GM18951 (cell line): ENCODE measurements around the gene CLK4.
"Not testable (repeated sequence)": the region's sequence is repeated elsewhere in the genome, so short reads cannot be mapped to it uniquely, and the experiment has no call there.

ENCODE experiments used
- POLR2A ChIP-seq: IDR thresholded peaks from 4 replicates; pipeline ENCODE4 v1.6.1; 2011; ENCODE audit warnings: mild to moderate bottlenecking; ENCODE audit not compliant: insufficient read length, insufficient read depth; ENCODE audit errors: extremely low read depth
- in situ Hi-C: fragments of 300-500 bp; cut with MboI; formaldehyde crosslinking; loops from one replicate; pipeline ENCODE4 v1.12.0; 2022; ENCODE audit warnings: low sequenced_read_pairs, mixed read lengths, inconsistent platforms; ENCODE audit not compliant: unreplicated experiment

CLK4 gene

DNA sequence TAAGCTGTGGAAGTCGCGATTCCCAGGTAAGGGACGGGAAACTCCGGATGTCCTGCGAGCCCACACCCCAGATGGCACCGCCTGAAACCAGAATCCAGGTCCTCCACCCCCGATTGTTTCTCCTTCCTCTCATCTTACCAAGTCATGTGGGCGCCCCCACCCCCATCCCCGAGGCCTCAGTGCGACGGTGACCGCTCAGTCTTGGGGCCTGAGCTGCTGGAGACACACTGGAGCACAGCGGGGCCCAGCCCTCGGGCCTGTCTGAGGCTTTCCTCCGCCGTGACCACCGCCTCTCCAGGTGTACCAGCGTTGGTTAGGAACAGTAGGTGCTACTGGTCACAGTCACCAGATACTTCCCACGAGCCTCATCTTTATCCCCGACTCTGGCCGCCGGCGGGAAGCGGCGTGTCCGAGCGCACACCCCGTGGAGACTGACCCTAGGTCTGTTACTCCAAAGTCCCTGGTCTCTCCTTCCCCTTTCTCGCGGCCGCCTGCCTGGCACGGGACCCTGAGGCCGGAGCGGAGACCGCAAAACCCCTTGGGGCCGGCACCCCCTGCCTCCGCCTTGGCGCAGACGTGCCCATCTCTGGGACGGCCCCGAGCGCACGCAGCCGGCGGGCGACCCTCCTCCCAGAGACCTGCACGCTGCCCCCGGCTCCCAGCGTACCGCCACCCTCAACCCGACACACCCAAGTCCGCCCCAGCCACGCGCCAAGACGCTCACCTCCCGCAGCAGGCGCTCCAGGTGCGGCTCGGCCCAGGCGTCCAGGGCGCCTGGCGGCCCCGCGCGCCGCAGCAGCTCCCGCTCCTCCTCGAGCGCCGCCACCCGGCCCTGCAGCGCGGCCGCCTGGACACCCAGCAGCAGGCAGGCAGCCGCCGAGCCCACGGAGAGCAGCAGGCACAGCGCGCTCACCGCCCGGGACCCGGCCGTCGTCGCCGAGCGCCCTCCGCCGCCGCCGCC is 37.4 kb downstream of the CLK4 start:
- TF ChIP-seq POLR2A, result no peak
- in situ Hi-C loops, result no loop called here

DNA sequence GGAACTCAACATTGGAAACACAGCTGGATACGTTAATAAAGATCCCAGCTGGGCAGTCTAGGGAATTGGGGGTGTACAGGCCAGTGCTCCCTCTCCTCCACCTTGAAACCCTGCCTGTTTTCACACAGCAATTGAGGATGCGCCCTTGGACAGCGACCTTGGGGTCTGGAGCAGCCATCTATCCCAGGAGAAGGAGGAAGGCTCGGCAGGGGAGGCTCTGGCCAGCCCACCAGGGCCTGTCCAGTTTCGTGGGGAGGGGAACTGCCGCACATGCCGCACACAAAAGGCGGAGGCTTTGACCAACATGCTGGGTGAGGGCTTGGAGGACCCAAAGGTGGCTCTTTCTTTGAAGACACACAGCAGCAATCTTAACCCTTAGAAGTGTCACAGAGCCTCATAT is 38.1 kb downstream of the CLK4 start:
- in situ Hi-C loops, result no loop called here
- TF ChIP-seq POLR2A, result no peak

DNA sequence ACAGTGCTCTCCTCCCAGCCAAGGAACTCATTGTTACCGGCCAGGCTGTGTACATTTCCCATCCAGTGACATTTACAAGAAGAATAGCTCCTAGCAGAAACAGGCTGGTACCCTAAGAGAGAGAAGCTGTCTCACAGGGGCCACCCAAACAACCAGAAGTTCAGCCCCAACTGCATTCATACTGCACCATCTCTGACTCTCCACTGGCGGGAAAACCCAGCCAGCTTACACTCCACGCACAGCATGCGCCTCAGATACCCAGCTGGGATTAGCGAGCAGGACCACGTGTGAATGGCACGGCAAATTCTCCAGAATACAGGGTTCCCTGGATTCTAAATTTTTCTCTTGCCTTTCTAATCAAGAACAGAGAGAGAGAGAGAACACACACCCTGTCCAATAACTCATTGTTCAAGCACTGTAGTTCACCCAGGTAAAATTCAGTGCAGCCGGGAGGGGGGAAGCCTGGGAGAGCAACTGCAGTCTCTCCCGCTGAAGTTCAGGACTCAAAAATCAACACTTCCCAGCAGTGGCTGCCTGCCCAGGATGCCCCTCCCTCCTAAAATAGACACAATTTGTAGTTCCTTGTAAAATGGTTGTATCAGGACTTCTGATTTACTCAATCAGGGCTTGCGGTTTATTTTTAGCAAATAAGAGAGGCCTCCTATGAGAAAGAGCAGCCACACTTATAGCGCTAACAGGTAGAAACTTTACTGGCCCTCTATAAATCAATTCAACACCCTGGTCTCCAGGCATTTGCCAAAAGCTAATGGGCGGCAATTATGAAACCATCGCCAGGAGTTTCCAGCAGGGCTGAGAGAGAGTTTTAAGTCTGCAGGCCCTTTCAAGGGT is 38.9 kb downstream of the CLK4 start:
- TF ChIP-seq POLR2A, result no peak
- in situ Hi-C loops, result no loop called here

DNA sequence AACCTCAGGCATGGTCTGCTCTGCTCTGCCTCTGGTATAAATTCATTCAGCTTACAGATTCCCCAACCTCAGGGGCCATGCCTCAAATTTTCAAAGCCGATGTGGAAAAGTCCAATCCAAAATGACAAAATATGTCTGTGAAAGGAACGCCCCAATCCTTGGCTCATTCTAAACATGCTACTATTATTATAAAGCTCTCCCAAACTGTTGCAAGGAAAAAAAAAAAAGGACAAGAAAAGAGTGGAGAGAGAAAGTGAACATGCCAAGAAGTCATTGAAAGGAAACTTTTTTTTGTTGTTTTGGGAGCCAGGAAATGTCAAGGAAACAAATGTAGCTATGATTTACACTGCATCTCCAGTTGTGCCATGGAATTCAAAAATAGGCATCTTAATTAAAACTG is 40.5 kb downstream of the CLK4 start:
- in situ Hi-C loops, result no loop called here
- TF ChIP-seq POLR2A, result no peak

DNA sequence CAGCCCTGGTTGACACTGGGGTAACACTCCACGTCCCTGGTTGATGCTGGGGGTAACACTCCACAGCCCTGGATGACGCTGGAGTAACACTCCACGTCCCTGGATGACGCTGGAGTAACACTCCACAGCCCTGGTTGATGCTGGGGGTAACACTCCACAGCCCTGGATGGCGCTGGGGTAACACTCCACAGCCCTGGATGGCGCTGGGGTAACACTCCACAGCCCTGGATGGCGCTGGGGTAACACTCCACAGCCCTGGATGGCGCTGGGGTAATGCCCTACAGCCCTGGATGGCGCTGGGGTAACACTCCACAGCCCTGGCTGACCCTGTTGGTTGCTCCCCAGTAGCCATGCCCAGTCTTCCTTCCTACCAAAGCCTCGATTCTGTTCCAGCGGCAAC is 41.4 kb downstream of the CLK4 start:
- in situ Hi-C loops, result not testable (repeated sequence)

DNA sequence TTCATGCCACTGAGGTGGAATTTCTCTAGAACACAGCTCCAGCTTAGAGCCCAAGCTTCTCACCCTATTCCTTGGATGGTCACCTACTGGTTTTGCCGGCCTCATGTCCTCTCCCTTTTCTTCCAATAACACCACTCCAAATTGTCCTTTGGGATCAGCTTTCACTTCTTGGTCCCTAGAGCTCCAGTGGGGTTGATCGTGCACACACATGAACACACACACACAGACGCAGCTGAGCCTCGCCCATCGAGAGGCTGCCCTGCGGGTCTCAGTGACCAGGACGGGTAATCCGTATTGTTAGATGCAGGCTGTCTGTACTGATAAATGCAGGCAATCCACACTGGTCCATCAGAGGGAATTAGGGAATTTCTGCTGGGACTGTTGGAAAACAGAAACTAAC is 43.6 kb downstream of the CLK4 start:
- in situ Hi-C loops, result no loop called here
- no peak for TF ChIP-seq POLR2A

DNA sequence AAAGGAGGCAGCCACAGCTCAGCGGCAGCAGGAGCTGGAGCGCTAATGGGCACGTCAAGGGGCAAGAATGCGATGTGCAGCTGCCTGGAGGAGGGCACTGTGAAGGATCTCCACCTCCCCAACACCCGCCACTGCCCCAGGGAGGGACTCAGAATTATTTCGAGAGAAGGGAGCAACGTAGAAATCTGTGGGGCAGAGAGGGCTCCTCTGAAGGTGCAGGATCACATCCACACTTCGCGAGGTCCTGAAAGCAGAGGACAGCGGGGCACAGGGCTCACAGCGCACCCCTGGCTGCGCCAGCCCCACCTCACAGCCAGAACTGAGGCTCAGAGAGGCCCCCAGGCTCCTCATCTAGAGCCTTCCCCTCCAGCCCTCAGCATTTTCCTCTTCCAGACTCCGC is 44.6 kb downstream of the CLK4 start:
- TF ChIP-seq POLR2A, result no peak
- in situ Hi-C loops, result no loop called here

DNA sequence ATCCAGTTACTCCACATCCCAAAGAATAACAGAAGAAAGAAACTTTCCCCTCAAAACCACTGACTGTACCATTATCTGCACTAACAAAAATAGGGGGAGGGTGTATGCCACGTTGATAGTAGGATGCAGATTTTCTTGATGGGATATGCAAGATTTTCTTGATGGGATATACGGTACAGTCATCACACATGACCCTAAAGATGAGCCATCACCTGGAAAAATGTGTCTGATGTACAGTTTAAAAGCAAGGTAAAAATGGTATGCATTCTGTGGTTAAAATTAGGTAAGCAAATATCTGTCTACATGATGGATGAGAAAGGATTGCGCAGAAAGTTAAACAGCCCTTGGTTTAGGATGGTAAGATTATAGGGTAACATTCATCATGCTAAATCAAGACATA is 45.2 kb downstream of the CLK4 start:
- no peak for TF ChIP-seq POLR2A
- in situ Hi-C loops, result no loop called here

DNA sequence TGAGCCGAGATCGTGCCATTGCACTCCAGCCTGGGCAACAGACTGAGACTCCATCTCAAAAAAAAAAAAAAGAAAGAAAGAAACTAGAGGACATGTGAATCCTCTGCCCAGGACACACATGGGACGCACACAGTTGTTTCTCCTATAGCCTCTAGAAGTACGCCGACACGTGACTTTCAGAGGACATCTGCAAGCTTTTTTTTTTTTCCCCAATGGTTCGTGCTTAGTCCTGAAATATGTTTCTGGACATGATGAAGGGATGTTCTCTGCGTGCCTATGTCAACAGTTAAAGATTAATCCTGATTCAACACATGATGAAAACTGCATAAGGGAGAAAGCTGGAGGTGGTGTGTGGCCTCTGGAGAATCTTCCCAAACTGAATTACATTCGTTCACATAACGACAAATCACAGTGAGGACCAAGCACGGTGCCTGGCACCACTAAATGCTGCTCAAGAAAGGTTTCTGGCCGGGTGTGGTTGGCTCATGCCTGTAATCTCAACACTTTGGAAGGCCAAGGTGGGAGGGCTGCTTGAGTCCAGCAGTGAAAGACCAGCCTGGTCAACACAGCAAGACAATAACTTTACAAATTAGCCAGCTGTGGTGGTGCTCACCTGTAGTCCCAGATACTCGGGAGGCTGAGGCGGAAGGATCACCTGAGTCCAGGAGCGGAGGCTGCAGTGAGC is 46.4 kb downstream of the CLK4 start:
- no peak for TF ChIP-seq POLR2A
- in situ Hi-C loops, result no loop called here

DNA sequence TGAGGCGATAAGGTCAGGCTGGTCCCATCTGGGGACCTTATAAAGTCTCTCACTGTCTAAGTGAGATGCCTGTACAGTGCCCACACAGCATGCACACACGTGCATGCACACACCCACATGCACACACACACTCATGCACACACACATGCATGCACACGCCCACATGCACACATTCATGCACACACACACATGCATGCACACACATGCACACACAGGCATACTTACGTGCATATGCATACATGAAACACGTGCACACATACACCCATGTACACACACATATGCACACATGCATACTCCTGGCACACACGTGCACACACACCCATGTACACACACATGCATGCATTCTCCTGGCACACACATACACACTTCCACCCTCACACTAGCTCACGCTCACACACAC is 48.9 kb downstream of the CLK4 start:
- no peak for TF ChIP-seq POLR2A
- in situ Hi-C loops, result no loop called here

DNA sequence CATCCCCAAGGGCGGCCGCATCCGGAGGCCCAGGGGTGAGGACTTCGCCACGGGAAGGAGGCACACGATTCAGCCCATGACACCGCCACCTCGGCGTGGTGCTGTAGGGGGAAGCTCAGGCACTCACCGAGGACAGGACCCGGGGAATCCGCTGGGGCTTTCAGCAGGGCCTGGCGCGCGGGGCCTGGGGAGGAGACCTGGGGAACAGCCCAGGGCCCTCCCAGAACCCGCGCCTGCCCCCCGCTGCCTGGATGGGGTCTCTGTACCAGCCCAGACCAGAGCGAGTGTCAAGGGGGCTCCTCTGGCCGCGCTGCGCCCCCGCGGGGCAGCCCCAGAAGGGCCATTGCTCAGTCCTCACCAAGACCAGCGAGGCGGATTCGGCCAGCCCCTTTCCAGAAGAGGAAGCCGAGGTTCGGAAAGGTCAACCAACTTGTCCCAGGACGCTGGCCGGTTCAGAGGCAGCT is 49.4 kb downstream of the CLK4 start:
- no peak for TF ChIP-seq POLR2A
- in situ Hi-C loops, result no loop called here

DNA sequence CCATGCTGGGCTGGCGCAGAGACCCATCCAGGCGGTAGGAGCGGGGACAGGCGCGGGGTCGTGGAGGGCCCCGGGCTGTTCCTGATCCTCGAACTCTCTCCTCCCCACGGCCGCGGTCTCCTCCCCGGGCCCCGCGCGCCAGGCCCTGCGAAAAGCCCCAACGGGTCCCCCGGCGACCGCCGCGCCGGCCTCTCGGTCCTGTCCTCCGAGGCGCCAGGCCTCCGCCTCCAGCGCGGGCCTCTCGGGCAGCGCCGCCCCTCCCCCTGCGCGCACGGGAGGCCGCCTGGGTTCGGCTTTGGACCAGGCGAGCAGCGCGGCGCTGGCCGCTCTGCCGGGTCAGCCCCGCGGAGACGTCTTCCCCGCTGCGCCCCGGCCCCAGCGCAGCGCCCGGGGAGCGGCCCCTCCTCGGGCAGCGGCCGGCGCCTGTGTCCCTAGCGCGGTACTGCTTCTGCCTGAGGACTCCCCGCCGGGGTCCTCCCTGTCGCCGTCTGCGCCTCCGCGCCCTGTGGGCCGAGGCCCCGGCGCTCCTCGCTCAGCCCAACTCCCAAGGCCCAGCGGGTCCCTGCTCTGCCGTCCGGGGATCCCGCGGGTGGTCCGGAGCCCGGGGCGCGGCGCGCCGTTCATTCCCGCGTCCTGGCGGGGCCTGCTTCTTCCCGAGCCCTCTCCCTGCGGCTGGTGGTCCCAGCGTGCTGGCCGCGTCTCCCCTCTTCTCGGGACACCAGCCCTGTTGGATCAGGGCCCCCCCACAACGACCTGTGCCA is 50.1 kb downstream of the CLK4 start:
- in situ Hi-C loops, result no loop called here
- TF ChIP-seq POLR2A, result no peak
